HG02943 (cell line): ENCODE results near the gene LAMA2.

Experiments used
- ATAC-seq: cut with Tn5 transposase; IDR thresholded peaks from one replicate; pipeline ENCODE4 v1.9.1; 2021; ENCODE audit warnings: mild to moderate bottlenecking, low read depth, moderate library complexity; ENCODE audit not compliant: unreplicated experiment

Gene LAMA2

GRCh38 chr6:129344379-129344778 lies 461.4 kb downstream of the LAMA2 start:
- no peak for ATAC-seq

GRCh38 chr6:129345890-129346289 lies 463.0 kb downstream of the LAMA2 start:
- ATAC-seq: no peak

GRCh38 chr6:129346964-129347363 lies 464.0 kb downstream of the LAMA2 start:
- no peak for ATAC-seq

GRCh38 chr6:129350278-129350677 lies 467.3 kb downstream of the LAMA2 start:
- ATAC-seq: no peak

GRCh38 chr6:129351807-129352206 lies 468.9 kb downstream of the LAMA2 start:
- ATAC-seq: no peak

- no peak for ATAC-seq
Measured at GRCh38 chr6:129353067-129353466, 470.1 kb downstream of the LAMA2 start.

GRCh38 chr6:129356129-129356528 lies 473.2 kb downstream of the LAMA2 start:
- ATAC-seq: no peak

- no peak for ATAC-seq
Measured at GRCh38 chr6:129359811-129360681, 477.1 kb downstream of the LAMA2 start.

- no peak for ATAC-seq
Measured at GRCh38 chr6:129360682-129360955, 477.7 kb downstream of the LAMA2 start.

- no peak for ATAC-seq
Measured at GRCh38 chr6:129364037-129364436, 481.1 kb downstream of the LAMA2 start.

- no peak for ATAC-seq
Measured at GRCh38 chr6:129364767-129365166, 481.8 kb downstream of the LAMA2 start.

- ATAC-seq: no peak
Measured at GRCh38 chr6:129368076-129368475, 485.1 kb downstream of the LAMA2 start.

- ATAC-seq: no peak
Measured at GRCh38 chr6:129368970-129369369, 486.0 kb downstream of the LAMA2 start.

GRCh38 chr6:129369737-129370136 lies 486.8 kb downstream of the LAMA2 start:
- no peak for ATAC-seq

GRCh38 chr6:129370268-129370916 lies 487.5 kb downstream of the LAMA2 start:
- ATAC-seq: no peak

- ATAC-seq: no peak
Measured at GRCh38 chr6:129381885-129382284, 498.9 kb downstream of the LAMA2 start.

GRCh38 chr6:129382916-129383315 lies 500.0 kb downstream of the LAMA2 start:
- ATAC-seq: no peak

GRCh38 chr6:129385117-129385516 lies 502.2 kb downstream of the LAMA2 start:
- ATAC-seq: no peak

GRCh38 chr6:129390900-129391299 lies 508.0 kb downstream of the LAMA2 start:
- ATAC-seq: no peak

- ATAC-seq: no peak
Measured at GRCh38 chr6:129393654-129394053, 510.7 kb downstream of the LAMA2 start.

GRCh38 chr6:129398764-129399163 lies 515.8 kb downstream of the LAMA2 start:
- ATAC-seq: no peak

- ATAC-seq: no peak
Measured at GRCh38 chr6:129402244-129402643, 519.3 kb downstream of the LAMA2 start.
